GM19395 (cell line): ENCODE measurements around the gene TEX14.
"Not testable (repeated sequence)": the region's sequence is repeated elsewhere in the genome, so short reads cannot be mapped to it uniquely, and the experiment has no call there.

Source experiments
- ATAC-seq: cut with Tn5 transposase; IDR thresholded peaks from one replicate; pipeline ENCODE4 v1.9.1; 2021; ENCODE audit warnings: mild to moderate bottlenecking, moderate library complexity; ENCODE audit not compliant: unreplicated experiment

The TEX14 gene

DNA sequence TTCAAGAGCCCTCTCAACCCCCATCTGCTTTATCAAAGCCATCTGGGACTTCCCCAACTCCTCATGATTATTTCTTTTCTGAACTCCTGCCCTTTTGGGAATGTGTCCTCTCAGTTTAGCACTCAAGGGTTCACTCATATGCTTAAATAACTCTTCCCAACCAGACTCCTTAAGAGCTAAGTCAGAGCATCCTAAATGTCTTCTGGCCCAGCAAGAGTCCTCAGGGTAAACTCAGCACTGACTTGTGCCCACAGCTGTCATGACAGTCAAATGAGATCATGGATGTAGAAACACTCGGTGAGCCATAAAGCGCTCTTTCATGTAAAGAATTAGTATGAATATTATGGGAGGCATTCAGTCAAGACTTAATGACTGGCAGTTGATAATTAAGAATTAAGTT, 85.9 kb downstream of the TEX14 start:
- no peak for ATAC-seq

DNA sequence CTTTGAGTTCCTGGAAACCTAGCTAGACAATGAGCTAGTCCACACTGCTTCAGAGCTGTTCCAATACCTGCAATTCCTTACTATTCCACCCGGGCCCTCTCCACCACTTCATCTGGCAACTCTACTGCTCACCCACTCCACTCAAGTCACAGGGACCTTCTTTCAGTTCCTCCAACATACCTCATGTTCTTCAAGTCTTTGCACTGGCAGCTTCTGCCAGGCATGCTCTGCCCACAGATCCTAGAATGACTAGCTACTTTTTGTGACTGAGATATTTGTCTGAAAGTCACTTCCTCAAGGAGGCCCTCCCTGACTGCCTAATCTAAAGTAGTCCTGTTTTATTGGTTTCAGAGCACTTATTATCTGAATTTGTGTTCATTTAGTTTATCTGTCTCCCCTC, 86.4 kb downstream of the TEX14 start:
- no peak for ATAC-seq

DNA sequence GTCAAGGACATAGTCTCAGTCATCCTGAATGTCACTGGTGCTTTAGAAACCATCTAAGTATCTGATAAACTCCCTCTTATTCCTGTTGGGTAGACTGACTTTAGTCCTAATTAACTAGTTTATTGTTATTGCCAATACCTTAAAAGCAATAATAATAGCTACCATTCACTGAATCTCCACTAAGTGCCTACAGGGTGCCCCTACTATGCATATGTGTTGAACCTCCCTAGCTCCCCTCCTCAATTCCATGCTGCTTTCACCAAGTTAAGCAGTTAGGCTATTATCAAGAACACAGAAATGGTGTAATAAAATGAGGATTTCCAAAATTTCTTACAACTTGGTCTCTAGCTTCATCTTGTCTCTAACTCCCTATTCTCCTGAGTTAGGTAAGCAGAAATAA, 89.9 kb downstream of the TEX14 start:
- no peak for ATAC-seq

DNA sequence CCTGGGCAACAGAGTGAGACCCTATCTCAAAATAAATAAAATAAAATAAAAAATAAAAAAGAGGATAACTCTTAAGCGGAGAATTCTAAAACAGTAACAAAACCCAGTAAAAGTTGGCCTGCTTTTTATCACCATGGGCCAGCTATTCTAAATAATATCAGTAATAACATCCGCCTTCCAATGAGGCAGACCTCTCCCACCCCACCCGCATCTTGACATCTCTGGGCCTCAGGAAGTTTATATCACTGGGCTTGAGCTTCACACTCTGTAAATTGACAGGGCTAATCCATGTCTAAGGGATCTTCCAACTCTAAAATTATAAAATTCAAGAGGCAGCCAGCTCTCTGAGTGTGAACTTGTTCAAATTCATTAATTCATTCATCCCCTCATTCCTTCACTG, 94.5 kb downstream of the TEX14 start:
- ATAC-seq: no peak

DNA sequence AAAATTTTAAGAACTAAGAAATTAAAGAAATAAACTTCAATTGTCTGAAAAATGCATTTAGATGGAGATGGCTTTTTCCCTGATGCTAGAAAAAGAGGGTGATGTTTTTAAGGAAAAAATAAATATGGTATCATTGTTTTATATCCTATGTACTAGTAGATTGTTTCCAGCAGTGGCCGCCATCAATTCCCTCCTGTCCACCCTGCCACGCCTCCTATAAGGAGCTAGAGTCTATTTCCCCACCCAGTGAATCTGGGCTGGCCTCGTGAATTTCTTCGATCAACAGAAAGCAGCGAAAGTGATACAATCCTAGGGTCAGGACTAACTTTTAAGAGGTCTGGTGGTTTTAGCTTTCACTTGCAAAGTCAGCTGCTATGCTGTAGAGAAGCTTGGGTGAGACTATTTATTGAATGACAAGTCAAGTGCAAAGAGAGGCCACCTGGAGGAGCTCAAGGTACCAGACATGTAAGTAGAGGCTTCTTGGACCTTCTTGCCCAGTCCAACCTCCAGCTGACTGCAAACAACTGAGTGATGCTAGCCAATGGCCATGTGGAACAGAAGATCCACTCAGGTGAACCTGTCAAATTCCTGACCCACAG, 96.6 kb downstream of the TEX14 start:
- ATAC-seq: no peak

DNA sequence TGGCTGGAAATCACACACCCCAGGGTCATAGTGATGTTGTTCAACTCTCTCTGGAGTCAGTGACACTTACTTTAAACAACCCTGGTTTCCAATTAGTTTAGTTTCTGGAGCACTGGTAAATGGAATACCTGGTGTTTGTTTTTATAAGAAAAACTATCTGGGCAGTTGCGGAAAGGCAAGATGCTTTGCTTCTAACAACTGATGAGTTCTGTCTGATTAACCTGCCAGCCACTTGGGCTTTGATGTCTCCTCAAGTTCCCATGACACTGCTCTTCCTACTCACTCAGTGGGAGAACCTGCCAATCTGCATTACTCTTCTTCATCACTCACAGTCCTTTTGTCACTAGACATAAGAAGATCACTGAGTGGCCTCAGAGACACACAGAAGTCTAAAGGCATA, 98.7 kb downstream of the TEX14 start:
- ATAC-seq: no peak

DNA sequence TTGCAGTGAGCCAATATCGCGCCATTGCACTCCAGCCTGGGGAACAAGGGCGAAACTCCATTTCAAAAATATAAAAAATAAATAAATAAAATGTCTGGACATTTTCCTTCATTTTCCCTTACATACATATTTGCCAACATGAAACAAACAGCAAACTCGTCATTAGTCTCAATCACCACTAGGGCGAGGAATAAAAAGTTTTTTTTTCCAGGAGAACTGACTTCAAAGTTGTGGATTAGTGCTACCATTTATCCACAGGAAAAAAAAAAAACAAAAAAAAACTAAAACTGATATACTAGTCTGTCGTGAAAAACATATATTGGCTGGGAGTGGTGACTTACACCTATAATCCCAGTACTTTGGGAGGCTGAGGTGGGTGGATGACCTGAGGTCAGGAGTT, 100.4 kb downstream of the TEX14 start:
- ATAC-seq: no peak

DNA sequence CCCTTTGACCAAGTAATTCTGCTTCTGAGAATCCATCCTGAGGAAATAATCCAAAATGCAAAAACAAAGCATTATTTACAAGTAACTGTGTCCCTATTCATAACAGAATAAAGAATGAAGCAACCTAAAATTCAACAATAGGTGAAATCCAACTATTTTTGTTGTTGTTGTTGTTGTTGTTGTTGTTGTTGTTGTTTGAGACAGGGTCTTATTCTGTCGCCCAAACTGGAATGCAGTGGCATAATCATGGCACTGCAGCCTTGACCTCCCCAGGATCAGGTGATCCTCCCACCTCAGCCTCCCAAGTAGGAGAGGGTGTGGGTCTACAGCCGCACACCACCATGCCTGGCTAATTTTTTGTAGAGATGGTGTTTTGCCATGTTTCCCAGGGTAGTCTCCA, 101.5 kb downstream of the TEX14 start:
- no peak for ATAC-seq

DNA sequence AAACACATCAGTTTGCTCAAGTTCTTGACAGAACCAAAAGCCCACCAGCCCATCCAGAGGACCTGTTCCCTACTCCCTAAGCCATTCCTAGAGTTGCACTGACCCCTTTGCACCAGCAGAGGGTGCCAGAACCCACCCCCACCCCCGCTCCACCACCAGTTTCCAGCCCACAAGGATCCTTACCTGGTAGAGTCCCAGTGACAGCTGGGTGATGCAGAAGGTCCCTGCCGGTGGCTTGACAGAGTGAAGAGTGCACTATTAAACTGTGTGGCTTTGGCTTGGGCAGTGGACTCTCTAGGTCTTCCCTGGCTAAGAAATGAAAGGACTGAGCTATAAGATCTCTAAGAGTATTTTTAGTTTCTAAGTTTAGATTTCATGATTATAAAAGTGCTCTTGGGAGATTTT, 104.1 kb downstream of the TEX14 start:
- ATAC-seq: no peak

DNA sequence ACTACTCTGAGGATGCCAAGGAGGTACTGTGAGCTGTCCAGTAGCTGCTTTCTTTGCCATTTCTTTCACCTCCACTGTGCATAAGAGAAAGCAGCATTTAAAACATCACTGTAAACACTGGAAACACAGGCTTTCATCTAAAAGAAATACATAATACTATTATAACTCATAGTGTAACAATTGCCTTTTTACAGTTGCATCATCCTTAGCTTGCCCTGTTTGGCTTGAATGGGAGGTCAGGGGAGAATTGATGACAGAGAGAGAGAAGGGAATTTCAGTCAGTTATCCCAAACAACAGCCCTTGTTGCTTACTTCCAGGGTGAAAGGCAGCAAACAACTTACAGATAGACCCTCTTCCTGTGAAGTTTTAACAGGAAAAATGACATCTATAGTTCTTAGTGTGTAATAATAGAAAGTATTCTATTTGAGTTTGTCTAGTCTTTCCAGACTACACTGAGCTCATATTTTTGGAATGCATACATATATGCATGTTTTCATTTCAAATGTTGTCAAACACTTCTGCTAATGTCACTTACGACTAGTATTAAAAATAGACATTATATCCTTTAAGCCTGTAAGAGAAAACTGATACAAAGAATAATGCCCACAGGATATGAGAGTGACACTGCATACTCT, 105.7 kb downstream of the TEX14 start:
- no peak for ATAC-seq

DNA sequence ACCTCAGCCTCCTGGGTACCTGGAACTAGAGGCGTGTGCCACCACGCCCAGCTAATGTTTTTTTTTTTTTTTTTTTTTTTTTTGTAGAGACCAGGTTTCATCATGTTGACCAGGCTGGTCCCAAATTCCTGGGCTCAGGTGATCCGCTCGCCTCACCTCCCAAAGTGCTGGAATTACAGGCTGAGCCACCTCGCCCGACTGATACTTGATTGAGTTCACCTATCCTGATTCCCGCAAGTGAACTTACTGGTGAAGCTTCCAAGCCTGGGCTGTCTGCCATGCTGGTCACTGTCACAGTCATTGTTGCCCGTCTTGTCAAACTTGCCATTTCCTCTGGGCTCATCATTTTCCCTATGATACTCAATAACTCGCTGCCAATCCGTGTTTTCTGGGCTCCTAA, 106.3 kb downstream of the TEX14 start:
- ATAC-seq: no peak

DNA sequence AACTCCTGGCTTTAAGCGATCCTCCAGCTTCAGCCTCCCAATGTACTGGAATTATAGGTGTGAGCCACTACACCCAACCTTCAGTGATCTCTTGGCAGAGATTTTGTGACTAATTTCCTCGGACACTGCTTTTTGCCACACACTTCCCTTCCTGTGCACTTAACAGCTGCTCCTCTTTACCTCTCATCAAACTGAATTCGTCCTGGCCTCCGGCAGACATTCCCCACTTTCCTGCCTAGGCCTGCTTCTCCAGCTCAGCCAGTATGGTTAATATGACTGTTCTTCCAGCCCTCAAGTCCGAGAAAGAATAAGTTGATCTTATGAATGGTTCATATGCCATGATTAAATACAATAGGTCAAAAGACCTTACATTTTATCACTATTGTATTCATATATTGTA, 108.4 kb downstream of the TEX14 start:
- ATAC-seq: no peak

DNA sequence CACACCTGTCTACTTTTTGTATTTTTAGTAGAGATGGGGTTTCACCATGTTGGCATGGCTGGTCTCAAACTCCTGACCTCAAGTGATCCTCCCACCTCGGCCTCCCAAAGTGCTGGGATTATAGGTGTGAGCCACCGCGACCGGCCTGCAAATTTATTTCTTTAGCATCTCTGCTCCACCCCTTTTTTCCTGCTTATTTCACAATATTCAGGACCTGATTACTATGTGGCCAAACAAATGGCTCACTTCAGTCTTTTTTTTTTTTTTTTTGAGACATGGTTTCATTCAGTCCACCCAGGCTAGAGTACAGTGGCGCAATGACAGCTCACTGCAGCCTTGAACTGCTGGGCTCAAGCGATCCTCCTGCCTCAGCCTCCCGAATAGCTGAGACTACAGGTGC, 109.1 kb downstream of the TEX14 start:
- not testable (repeated sequence) for ATAC-seq

DNA sequence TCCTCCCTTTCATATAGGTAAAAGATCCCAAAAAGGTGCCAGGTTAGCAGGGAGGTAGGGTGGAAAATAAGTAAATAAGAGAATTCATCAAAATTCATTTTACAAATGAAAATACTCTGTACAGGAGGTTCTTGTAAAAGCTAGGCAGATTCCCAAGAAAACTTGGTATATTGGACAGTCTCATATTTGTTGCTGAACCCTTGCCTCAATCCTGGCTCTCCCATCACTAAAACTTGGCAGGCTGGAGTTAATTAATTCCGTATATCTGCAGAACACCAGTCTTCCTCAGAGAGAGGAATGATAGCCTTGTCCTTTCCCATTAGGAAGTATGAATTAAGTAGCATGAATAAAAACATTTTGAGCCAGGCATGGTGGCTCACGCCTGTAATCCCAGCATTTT, 111.2 kb downstream of the TEX14 start:
- ATAC-seq: no peak

DNA sequence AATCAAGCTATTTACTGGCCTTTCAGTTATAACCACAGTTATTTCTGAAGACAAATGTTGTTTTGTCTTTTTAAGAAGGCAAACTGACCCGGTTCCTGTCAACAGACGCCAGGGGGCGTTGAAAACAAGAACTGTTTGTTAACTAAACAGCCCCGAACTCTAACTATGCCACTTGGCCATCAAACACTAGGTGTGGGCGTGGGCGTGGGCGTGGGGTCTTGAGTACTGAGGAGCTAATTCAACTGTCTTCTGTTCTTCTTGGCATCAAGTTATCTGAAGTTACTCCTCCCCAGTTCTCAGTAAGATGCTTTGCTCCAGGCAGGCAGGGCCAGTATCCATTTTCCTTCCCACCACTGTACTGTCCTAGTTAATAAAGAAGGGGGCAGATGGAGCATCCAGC, 114.1 kb downstream of the TEX14 start:
- no peak for ATAC-seq

DNA sequence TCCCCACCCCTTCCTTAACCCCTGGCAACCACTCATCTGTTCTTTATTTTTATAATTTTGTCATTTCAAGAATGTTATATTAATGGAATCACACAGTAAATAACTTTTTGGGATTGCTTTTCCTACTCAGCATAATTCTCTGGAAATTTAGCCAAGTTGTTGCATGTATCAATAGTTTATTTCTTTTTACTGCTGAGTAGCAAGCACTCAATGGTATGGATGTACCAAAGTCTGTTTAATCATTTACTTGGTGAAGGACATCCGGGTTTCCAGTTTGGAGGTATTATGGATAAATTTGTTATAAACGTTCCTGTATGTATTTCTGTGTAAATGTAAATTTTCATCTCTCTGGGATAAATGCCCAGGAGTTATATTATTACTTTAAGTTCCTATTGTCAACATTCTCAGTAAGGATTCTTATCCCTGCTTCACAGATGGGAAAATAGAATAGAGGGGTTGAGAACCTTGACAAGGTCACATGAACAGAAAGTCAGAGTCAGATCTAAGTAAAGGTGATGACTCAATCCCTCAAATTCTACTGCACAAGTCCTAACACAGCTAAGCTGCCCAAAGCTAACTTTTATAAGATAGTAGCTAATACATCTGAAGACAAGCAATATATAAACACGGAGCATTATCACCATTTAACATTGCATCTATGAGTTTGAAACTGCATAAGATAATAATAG, 115.0 kb downstream of the TEX14 start:
- ATAC-seq: no peak

DNA sequence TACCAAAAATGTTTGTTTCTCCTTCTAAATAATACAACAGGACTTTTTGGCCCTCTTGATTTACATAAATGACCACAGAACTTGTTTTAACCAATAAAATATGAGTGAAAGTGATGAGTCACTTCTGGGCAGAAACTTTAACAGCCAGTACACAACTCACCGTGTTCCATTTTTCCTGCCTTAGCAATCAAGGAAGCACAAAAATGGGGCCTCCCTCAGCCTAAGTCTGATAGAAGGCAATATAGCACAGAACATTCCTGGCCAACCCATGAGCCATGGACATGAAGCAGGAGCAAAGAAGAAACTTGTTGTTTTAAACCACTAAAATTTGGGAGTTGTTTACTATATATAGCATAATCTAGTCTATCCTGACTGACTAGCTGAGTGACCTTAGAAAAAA, 116.3 kb downstream of the TEX14 start:
- no peak for ATAC-seq

DNA sequence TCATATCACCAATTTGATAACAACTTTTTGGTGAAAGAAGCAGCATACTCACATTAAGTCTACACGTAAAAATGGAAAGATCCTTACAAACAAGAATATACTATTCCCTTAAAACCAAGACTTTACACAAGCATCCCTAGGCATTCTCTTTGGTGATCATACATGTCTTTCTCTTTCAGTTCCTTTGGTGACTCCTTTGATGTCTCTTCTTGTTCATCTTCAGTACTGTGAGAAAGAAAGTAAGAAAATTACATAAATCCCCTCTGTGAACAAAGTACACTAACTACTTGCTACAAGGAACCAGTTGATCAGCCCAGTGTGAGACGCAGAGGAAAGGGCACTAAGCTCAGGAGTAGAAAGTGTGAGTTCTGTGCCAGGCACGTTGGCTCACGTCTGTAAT, 117.8 kb downstream of the TEX14 start:
- ATAC-seq: no peak

DNA sequence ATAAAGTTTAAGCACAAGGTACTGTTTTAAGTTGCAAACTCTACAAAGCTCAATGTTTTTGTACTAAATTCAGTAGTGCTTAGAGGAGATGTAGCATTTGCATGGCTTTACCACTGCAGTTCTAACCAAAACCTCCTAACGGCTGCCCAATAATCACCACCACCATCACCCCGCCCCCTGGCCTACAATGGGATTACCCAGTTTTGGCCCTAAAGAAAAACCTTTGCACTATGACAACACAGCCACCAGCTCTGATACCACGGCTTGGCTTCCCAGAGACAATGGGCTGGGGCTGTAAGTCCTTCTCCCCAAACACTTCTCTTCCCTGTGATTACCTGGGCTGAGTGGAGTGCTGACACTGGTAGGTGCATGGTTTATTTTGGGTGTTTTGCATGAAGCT, 119.0 kb downstream of the TEX14 start:
- ATAC-seq: no peak

DNA sequence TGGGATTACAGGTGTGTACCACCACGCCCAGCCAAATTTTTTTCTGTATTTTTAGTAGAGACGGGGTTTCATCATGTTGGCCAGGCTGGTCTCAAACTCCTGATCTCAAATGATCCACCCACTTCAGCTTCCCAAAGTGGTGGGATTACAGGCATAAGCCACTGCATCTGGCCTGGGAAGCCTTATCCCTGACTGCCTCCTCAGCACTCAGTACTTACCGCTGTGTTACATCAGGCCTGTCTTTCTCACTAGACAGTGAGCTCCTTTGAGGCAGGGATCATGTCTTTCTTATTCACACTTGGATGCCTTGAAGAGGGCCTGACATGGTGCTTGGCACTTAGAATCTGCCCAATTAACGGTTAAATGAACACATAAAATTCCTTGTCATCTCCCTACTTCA, 121.1 kb downstream of the TEX14 start:
- no peak for ATAC-seq

DNA sequence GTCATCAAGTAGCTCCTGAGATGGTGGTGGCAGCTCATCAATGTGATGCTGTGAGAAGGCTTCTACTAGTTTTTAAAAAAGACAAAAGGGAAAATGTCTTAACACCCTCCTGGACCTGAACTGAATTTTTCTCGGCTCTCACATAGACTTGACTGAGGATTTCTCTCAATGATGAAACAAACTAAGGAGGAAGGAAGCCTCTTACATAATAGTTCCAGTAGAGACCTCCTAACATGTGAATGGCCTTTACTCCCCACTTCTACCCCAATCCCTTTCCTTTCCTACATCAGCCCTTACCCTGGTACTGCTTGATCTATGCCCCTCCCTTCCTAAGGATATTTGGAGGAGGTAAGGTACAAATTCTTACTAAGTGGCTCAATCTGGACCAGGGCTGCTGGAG, 122.6 kb downstream of the TEX14 start:
- ATAC-seq: no peak

DNA sequence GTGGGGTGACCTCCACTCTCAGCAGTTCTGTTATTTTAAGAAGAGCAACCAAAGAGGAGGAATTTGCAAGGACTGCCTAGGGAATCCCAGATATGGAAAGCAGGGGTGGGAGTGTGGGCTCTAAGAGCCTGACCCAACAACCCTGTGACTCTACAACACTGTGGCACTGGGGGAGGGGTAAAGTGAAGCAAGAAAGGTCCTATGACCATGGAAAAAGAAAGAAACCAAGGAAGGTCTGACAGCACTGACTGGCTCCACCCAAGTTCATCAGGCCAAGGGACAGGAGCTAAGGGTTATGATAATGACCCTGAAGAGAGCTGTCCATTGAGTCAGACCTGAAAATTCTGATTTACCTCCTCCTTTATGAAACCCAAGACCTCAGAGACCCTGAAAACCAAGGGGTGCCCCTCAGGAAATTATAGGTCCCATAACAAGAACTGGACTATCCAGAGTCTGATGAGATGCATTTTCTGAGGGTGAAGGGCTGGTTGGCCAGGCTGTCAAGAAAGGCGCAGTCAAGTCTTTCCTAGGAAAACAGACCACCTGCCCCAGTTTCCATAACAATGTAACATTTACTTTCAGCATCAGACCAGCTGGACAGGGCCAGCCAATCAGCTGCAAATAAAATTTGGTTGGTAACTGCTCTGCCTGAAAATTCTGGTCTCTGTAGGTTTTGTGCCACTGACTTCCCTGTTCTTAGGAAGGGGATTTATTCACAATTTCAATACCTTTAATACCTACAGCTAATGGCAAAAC, 123.6 kb downstream of the TEX14 start:
- no peak for ATAC-seq
